Ishikawa (cell line): ENCODE data around the gene ANKRD31.

ENCODE experiments used
- CEBPB ChIP-seq: IDR thresholded peaks from 2 replicates; pipeline ENCODE4 v1.6.1; 2012
- CREB1 ChIP-seq: IDR thresholded peaks from 2 replicates; pipeline ENCODE4 v1.6.1; 2012; ENCODE audit warnings: low read depth
- EGR1 ChIP-seq: IDR thresholded peaks from 2 replicates; pipeline ENCODE4 v1.6.1; 2012
- EP300 ChIP-seq: IDR thresholded peaks from 2 replicates; pipeline ENCODE4 v1.6.1; 2012; ENCODE audit warnings: borderline replicate concordance
- FOXM1 ChIP-seq: IDR thresholded peaks from 2 replicates; pipeline ENCODE4 v1.6.1; 2012; ENCODE audit warnings: low read depth, borderline replicate concordance
- NFIC ChIP-seq: IDR thresholded peaks from 2 replicates; pipeline ENCODE4 v1.6.1; 2012
- RAD21 ChIP-seq: IDR thresholded peaks from 2 replicates; pipeline ENCODE4 v1.6.1; 2012; ENCODE audit warnings: low read depth
- TAF1 ChIP-seq: IDR thresholded peaks from 2 replicates; pipeline ENCODE4 v1.6.1; 2012; ENCODE audit warnings: low read depth, mild to moderate bottlenecking
- TCF12 ChIP-seq: IDR thresholded peaks from 2 replicates; pipeline ENCODE4 v1.6.1; 2012; ENCODE audit warnings: low read depth
- TEAD4 ChIP-seq: IDR thresholded peaks from 2 replicates; pipeline ENCODE4 v1.6.1; 2012
- USF1 ChIP-seq: IDR thresholded peaks from 2 replicates; pipeline ENCODE4 v1.6.1; 2012
- YY1 ChIP-seq: IDR thresholded peaks from 2 replicates; pipeline ENCODE4 v1.6.1; 2012; ENCODE audit warnings: low read depth
- ZBTB7A ChIP-seq: IDR thresholded peaks from 2 replicates; pipeline ENCODE4 v1.6.1; 2012; ENCODE audit warnings: low read depth
- TF ChIP-seq, protein P1 (sequence below): IDR thresholded peaks from 2 replicates; pipeline ENCODE4 v1.6.1; 2012; ENCODE audit warnings: low read depth, mild to moderate bottlenecking
- TF ChIP-seq, protein P2 (sequence below): IDR thresholded peaks from 2 replicates; pipeline ENCODE4 v1.6.1; 2012

ANKRD31 gene

GRCh38 chr5:75081510-75081909 is 155.2 kb downstream of the ANKRD31 start:
- TF ChIP-seq EGR1 (no peak), ZBTB7A (no peak)

DNA sequence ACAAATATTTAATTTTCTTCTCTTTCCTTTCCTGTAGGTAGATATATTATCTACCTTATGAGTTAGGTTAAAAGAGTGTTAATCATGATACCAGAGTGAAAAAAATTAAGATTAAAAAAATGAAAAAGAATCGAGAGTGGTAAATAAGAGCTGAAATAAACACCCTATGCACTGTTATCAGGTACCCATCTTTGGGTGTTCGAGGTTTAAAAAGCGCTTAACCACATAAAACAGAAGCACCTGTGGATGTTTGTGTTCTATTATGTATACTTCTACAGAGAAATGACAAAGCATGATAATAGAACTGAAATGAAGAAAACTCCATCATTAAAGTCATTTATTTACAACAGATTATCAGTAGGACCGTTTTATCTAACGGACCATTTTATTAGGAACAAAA is 158.7 kb downstream of the ANKRD31 start:
- TF ChIP-seq CREB1 (no peak), TEAD4 (no peak), TCF12 (no peak), NFIC (no peak), CEBPB (no peak), YY1 (no peak), FOXM1 (no peak)
- TF ChIP-seq, protein P1, sequence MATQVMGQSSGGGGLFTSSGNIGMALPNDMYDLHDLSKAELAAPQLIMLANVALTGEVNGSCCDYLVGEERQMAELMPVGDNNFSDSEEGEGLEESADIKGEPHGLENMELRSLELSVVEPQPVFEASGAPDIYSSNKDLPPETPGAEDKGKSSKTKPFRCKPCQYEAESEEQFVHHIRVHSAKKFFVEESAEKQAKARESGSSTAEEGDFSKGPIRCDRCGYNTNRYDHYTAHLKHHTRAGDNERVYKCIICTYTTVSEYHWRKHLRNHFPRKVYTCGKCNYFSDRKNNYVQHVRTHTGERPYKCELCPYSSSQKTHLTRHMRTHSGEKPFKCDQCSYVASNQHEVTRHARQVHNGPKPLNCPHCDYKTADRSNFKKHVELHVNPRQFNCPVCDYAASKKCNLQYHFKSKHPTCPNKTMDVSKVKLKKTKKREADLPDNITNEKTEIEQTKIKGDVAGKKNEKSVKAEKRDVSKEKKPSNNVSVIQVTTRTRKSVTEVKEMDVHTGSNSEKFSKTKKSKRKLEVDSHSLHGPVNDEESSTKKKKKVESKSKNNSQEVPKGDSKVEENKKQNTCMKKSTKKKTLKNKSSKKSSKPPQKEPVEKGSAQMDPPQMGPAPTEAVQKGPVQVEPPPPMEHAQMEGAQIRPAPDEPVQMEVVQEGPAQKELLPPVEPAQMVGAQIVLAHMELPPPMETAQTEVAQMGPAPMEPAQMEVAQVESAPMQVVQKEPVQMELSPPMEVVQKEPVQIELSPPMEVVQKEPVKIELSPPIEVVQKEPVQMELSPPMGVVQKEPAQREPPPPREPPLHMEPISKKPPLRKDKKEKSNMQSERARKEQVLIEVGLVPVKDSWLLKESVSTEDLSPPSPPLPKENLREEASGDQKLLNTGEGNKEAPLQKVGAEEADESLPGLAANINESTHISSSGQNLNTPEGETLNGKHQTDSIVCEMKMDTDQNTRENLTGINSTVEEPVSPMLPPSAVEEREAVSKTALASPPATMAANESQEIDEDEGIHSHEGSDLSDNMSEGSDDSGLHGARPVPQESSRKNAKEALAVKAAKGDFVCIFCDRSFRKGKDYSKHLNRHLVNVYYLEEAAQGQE, result no peak

DNA sequence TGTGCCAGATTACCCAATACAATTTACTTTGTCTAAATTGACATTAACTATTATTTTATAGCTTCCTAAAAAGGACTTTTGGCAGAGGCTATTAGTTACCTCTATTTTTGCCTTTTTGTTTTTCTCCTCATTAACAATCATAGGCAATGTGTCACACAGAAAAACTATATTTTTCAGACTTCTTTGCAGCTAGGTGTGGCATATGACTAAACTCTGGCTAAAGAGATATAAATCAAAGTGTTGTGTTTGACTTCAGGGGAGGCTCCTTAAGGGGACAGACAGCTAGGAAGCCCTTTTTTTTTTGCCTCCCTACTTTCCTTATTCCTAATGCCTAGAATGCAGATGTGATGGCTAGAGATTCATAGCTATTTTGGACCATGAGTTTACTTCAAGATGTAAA is 164.6 kb downstream of the ANKRD31 start:
- TF ChIP-seq, protein P1, result no peak
- TF ChIP-seq, protein P2, sequence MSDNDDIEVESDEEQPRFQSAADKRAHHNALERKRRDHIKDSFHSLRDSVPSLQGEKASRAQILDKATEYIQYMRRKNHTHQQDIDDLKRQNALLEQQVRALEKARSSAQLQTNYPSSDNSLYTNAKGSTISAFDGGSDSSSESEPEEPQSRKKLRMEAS, result no peak

GRCh38 chr5:75071100-75071499 is 165.6 kb downstream of the ANKRD31 start:
- TF ChIP-seq YY1, result no peak

- no peak for TF ChIP-seq NFIC
- no peak for TF ChIP-seq USF1
- TF ChIP-seq YY1, result no peak
- no peak for TF ChIP-seq ZBTB7A
- TF ChIP-seq, protein P2, result no peak
- no peak for TF ChIP-seq EGR1
- no peak for TF ChIP-seq TEAD4
- TF ChIP-seq, protein P1, result no peak
- no peak for TF ChIP-seq TAF1
- no peak for TF ChIP-seq TCF12
- no peak for TF ChIP-seq EP300
Measured at GRCh38 chr5:75067434-75067833, 169.2 kb downstream of the ANKRD31 start.

GRCh38 chr5:75062925-75063531 is 173.7 kb downstream of the ANKRD31 start:
- TF ChIP-seq, protein P2, result no peak
- TF ChIP-seq RAD21 (no peak), TCF12 (no peak), TAF1 (no peak), USF1 (no peak), CREB1 (no peak), ZBTB7A (no peak)
